CD4-positive, alpha-beta memory T cell (primary cell): ENCODE data around the gene RHOBTB3. TPM values are rescaled to one million over a fixed set of nuclear protein-coding genes. Genes with fewer than 3 reads are reported as not detected.
A peak's percentile ranks its signal among the peaks of the same experiment; 100 is the strongest.

ENCODE experiments used
- CTCF ChIA-PET: fragments of 350-600 bp; sonication (Branson Sonifier 250); formaldehyde crosslinking; loops from one replicate; lab custom pipeline; 2021; ENCODE audit warnings: inconsistent platforms; ENCODE audit not compliant: partially characterized antibody; lab: Charles Lee
- POLR2A ChIA-PET: fragments of 350-600 bp; sonication (Branson Sonifier 250); formaldehyde crosslinking; loops from one replicate; lab custom pipeline; 2021; ENCODE audit not compliant: partially characterized antibody; lab: Charles Lee
- DNase-seq, 5 donors: peaks; one replicate each; pipeline versions ENCODE4 v3.0.0 to v3.0.0-alpha.2; 2020 to 2022; ENCODE audit warnings: mixed read lengths in 1 of 5
- H3K27ac ChIP-seq: one replicate; pipeline ENCODE4 v1.7.0; 2013; ENCODE audit warnings: low read depth, low read length
- H3K27me3 ChIP-seq: 2 replicates; pipeline ENCODE4 v1.7.0; 2013; ENCODE audit warnings: mild to moderate bottlenecking, low read length, moderate library complexity; ENCODE audit not compliant: insufficient read depth
- H3K36me3 ChIP-seq: 2 replicates; pipeline ENCODE4 v1.7.0; 2013; ENCODE audit warnings: mild to moderate bottlenecking, low read length, moderate library complexity; ENCODE audit not compliant: insufficient read depth
- H3K4me1 ChIP-seq: 2 replicates; pipeline ENCODE4 v1.7.0; 2013; ENCODE audit warnings: mild to moderate bottlenecking, low read length, moderate library complexity; ENCODE audit not compliant: insufficient read depth
- H3K4me3 ChIP-seq, 2 donors: one replicate each; pipeline ENCODE4 v1.7.0; 2013; ENCODE audit warnings: low read length in 2 of 2, mild to moderate bottlenecking in 1 of 2
- H3K9me3 ChIP-seq, 2 donors: one replicate each; pipeline ENCODE4 v1.7.0; 2013; ENCODE audit warnings: low read length in 2 of 2, control low read depth in 1 of 2; ENCODE audit not compliant: control insufficient read depth in 1 of 2
- H3K27ac Mint-ChIP-seq, 7 donors: one replicate each; pipeline ENCODE4 v1.8.0; 2020 to 2021; ENCODE audit warnings: mixed read lengths in 7 of 7, mild to moderate bottlenecking in 6 of 7, inconsistent platforms in 3 of 7, moderate library complexity in 3 of 7
- H3K27me3 Mint-ChIP-seq, 2 donors: one replicate each; pipeline ENCODE4 v1.8.0; 2020 to 2021; ENCODE audit warnings: mixed read lengths in 2 of 2
- H3K36me3 Mint-ChIP-seq, 2 donors: one replicate each; pipeline ENCODE4 v1.8.0; 2020 to 2021; ENCODE audit warnings: mixed read lengths in 2 of 2, inconsistent platforms in 1 of 2, mild to moderate bottlenecking in 1 of 2
- H3K4me1 Mint-ChIP-seq, 4 donors: one replicate each; pipeline ENCODE4 v1.8.0; 2020 to 2021; ENCODE audit warnings: mixed read lengths in 4 of 4, mild to moderate bottlenecking in 1 of 4
- H3K4me3 Mint-ChIP-seq, 8 donors: one replicate each; pipeline ENCODE4 v1.8.0; 2020 to 2021; ENCODE audit warnings: mixed read lengths in 8 of 8, mild to moderate bottlenecking in 7 of 8, moderate library complexity in 6 of 8, inconsistent platforms in 3 of 8
- H3K9me3 Mint-ChIP-seq, 8 donors: one replicate each; pipeline ENCODE4 v1.8.0; 2020 to 2021; ENCODE audit warnings: mixed read lengths in 8 of 8, mild to moderate bottlenecking in 5 of 8, inconsistent platforms in 3 of 8, moderate library complexity in 1 of 8
- intact Hi-C: fragments of 100-400 bp; cut with micrococcal nuclease; formaldehyde crosslinking; loops from one replicate; pipeline ENCODE4 v1.15.1; 2023
- polyA plus RNA-seq, 2 donors: library from polyadenylated mRNA; unstranded; fragments of 300-500 nt; fragmentation: Illumina TruSeq; gene quantifications; one replicate each; pipeline ENCODE4 v1.2.3, GENCODE V29; 2021
- total RNA-seq, 2 experiments: library from RNA; stranded (reverse); gene quantifications; one replicate each; pipeline ENCODE4 v1.2.3, GENCODE V29; 2021

RHOBTB3 gene
- total and polyA plus RNA-seq, 4 experiments from 2014 or later: 0.32 to 1.8 (median 1.1) TPM

DNA sequence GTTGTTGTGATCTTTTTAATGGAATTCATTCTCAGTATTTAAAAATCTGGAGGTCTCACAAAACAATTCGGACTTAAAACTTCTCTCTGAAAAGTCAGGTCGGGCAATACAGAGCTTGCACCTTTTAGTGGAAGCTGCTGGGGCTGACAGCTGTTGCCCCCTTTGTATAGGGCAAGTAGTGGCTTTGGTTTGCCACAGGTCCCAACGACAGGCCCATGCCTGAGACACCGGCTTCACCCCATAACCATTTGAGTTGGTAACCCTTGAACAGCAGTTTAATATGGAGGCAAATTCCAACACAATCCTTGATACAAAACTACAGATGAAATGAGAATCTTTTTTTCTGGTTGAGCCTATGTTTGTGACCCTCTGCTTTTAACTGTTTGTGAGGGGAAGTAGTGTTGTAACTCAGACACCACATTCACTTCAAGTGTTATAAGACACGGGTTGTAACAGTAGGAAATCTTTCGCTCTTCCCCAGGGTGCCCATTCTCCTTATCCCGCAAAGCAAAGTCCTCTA is 92.1 kb downstream of the RHOBTB3 start:
- H3K4me3 Mint-ChIP-seq: peak overlapping the region; percentile 98 to 100 (median 99)
- H3K27me3 Mint-ChIP-seq: no peaks in the 10 kb centered on the region
- H3K36me3 ChIP-seq: no peaks in the 10 kb centered on the region
- H3K4me1 ChIP-seq: peaks cover 66% of the 10 kb centered on the region
- H3K27ac ChIP-seq: peak overlapping the region; percentile 79
- ChIA-PET POLR2A (interaction anchor here (0.6 to 11.1 kb wide), 19 partner anchors 9 to 1062 kb away, joined by 3 to 273 read pairs (median 4); partner anchors contain the start of genes ARSK, CAST and SKIC3), CTCF (interaction anchor here (1.0 to 7.9 kb wide), 13 partner anchors 8 to 179 kb away, joined by 3 to 100 read pairs (median 10); partner anchors contain the start of gene RFESD)
- intact Hi-C loops: loop anchor here (1.0 kb wide), 1 partner anchor 269 kb away; the partner anchor contains the start of gene SKIC3
- DNase-seq: no peak
- H3K36me3 Mint-ChIP-seq: peaks cover 16 to 33% of the 10 kb centered on the region in 2 donors
- no peaks in the 10 kb centered on the region for H3K9me3 ChIP-seq
- no peaks in the 10 kb centered on the region for H3K9me3 Mint-ChIP-seq
- peaks cover 52 to 86% (median 58%) of the 10 kb centered on the region in 4 donors for H3K4me1 Mint-ChIP-seq
- peak overlapping the region; percentile 76 to 99 (median 97) for H3K27ac Mint-ChIP-seq
- peak overlapping the region; percentile 89 to 91 for H3K4me3 ChIP-seq
- no peaks in the 10 kb centered on the region for H3K27me3 ChIP-seq

- Mint-ChIP-seq H3K27me3 (no peaks in the 10 kb centered on the region), H3K27ac (peak overlapping the region; percentile 76 to 99 (median 97)), H3K4me1 (peaks cover 46 to 79% (median 53%) of the 10 kb centered on the region in 4 donors), H3K4me3 (peak overlapping the region; percentile 98 to 100 (median 99)), H3K9me3 (no peaks in the 10 kb centered on the region), H3K36me3 (peaks cover 9 to 26% of the 10 kb centered on the region in 2 donors)
- Histone ChIP-seq H3K4me3 (peak overlapping the region; percentile 89 to 91), H3K36me3 (no peaks in the 10 kb centered on the region), H3K27ac (peak overlapping the region; percentile 79), H3K4me1 (peaks cover 59% of the 10 kb centered on the region), H3K27me3 (no peaks in the 10 kb centered on the region), H3K9me3 (no peaks in the 10 kb centered on the region)
- POLR2A ChIA-PET: interaction anchor here (0.6 to 11.1 kb wide), 16 partner anchors 8 to 987 kb away, joined by 3 to 273 read pairs (median 5); partner anchors contain the start of genes ARSK and SKIC3
- CTCF ChIA-PET: interaction anchor here (1.0 to 7.9 kb wide), 11 partner anchors 8 to 178 kb away, joined by 3 to 100 read pairs (median 10); partner anchors contain the start of gene RFESD
- peak; percentile 77 to 86 (median 80) for DNase-seq
- intact Hi-C loops: loop anchor here (1.0 kb wide), 1 partner anchor 270 kb away; the partner anchor contains the start of gene SKIC3
These were observed 92.8 kb downstream of the RHOBTB3 start for GRCh38 chr5:95823738-95824609.

DNA sequence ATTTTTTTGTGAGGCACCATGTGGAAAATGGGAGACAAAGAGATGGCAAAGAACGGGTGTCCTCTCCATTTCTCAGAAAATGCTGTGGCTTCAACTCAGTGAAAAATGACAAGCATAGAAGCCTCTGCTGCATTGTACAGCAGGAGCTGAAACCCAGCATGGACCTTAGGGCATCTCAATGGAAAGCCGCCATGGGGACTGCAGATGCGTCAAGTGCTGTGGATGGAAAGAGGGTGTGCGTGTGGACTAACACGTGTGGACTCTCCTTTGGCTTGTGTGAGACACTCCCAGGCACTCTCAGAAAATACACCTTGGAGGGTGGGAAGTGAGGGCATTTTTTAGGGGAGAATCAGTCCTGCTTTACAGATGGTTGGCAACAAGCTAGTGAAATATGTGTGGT is 93.6 kb downstream of the RHOBTB3 start:
- CTCF ChIA-PET: interaction anchor here (1.2 to 7.9 kb wide), 8 partner anchors 11 to 178 kb away, joined by 4 to 100 read pairs (median 27); partner anchors contain the start of gene RFESD
- peak overlapping the region in 1 of 2 donors; percentile 89 for H3K4me3 ChIP-seq

DNA sequence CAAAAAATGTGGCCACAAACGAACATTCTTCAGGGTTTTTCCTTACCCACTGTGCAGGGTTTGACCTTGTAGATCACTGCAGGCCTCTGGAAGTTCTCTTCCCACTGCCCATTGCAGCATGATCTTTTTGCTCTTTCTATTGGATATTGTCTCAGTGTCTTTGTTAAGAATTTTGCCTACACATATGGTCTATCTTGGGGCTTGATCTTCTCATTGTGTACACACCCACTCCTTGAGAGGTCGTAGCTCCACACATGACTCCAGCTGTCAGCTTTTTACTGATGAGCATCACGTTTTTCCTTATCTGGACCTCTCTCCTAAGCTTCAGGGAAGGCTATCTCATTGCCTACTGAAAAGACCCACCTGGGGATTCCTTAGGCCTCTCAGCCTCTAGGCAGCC is 94.4 kb downstream of the RHOBTB3 start:
- Histone ChIP-seq H3K27ac (no peak overlapping the region), H3K4me1 (peaks cover 48% of the 10 kb centered on the region), H3K36me3 (no peaks in the 10 kb centered on the region), H3K4me3 (no peak overlapping the region), H3K9me3 (no peaks in the 10 kb centered on the region), H3K27me3 (no peaks in the 10 kb centered on the region)
- Mint-ChIP-seq H3K36me3 (peaks cover 6 to 21% of the 10 kb centered on the region in 2 donors), H3K4me3 (peak overlapping the region in 7 of 8 donors; percentile 2 to 77 (median 61)), H3K4me1 (peaks cover 41 to 68% (median 45%) of the 10 kb centered on the region in 4 donors), H3K27me3 (no peaks in the 10 kb centered on the region), H3K27ac (peak overlapping the region; percentile 76 to 95 (median 89)), H3K9me3 (no peaks in the 10 kb centered on the region)
- POLR2A ChIA-PET: interaction anchor here (1.5 to 11.1 kb wide), 4 partner anchors 9 to 194 kb away, joined by 3 to 273 read pairs (median 72); no protein-coding TSS in a partner anchor
- intact Hi-C loops: no loop called here
- DNase-seq: no peak
- CTCF ChIA-PET: interaction anchor here (0.9 to 7.9 kb wide), 8 partner anchors 9 to 178 kb away, joined by 4 to 100 read pairs (median 27); partner anchors contain the start of gene RFESD

More for the DNA sequence above, 93.6 kb downstream of the RHOBTB3 start:
- DNase-seq: no peak
- peak overlapping the region; percentile 98 to 100 (median 99) for H3K4me3 Mint-ChIP-seq
- Histone ChIP-seq H3K27me3 (no peaks in the 10 kb centered on the region), H3K4me1 (peaks cover 54% of the 10 kb centered on the region), H3K36me3 (no peaks in the 10 kb centered on the region), H3K27ac (peak overlapping the region; percentile 79), H3K9me3 (no peaks in the 10 kb centered on the region)
- POLR2A ChIA-PET: interaction anchor here (1.1 to 11.1 kb wide), 9 partner anchors 7 to 193 kb away, joined by 3 to 273 read pairs (median 21); no protein-coding TSS in a partner anchor
- no peaks in the 10 kb centered on the region for H3K27me3 Mint-ChIP-seq
- H3K4me1 Mint-ChIP-seq: peaks cover 41 to 72% (median 46%) of the 10 kb centered on the region in 4 donors
- H3K36me3 Mint-ChIP-seq: peaks cover 6 to 23% of the 10 kb centered on the region in 2 donors
- no peaks in the 10 kb centered on the region for H3K9me3 Mint-ChIP-seq
- intact Hi-C loops: no loop called here
- peak overlapping the region; percentile 76 to 99 (median 97) for H3K27ac Mint-ChIP-seq

GRCh38 chr5:95826949-95827891 is 96.1 kb downstream of the RHOBTB3 start:
- Histone ChIP-seq H3K4me1 (peaks cover 37% of the 10 kb centered on the region), H3K36me3 (no peaks in the 10 kb centered on the region), H3K27ac (no peak overlapping the region), H3K4me3 (no peak overlapping the region), H3K27me3 (no peaks in the 10 kb centered on the region), H3K9me3 (no peaks in the 10 kb centered on the region)
- intact Hi-C loops: no loop called here
- CTCF ChIA-PET: interaction anchor here (1.0 kb wide), 1 partner anchor 46 kb away, joined by 5 read pairs; no protein-coding TSS in a partner anchor
- Mint-ChIP-seq H3K27ac (peak overlapping the region; percentile 12 to 87 (median 46)), H3K4me1 (peaks cover 35 to 60% (median 47%) of the 10 kb centered on the region in 4 donors), H3K9me3 (no peaks in the 10 kb centered on the region), H3K36me3 (peaks cover 0 to 9% of the 10 kb centered on the region in 2 donors), H3K27me3 (no peaks in the 10 kb centered on the region), H3K4me3 (peak overlapping the region in 2 of 8 donors; percentile 47 to 51)
- DNase-seq: no peak
- POLR2A ChIA-PET: interaction anchor here (1.2 to 1.6 kb wide), 2 partner anchors 9 to 10 kb away, joined by 3 to 6 read pairs; no protein-coding TSS in a partner anchor

- H3K4me3 Mint-ChIP-seq: no peak overlapping the region
- H3K4me1 ChIP-seq: peaks cover 42% of the 10 kb centered on the region
- no peak overlapping the region for H3K4me3 ChIP-seq
- H3K36me3 ChIP-seq: no peaks in the 10 kb centered on the region
- no peaks in the 10 kb centered on the region for H3K9me3 Mint-ChIP-seq
- no peaks in the 10 kb centered on the region for H3K27me3 Mint-ChIP-seq
- H3K36me3 Mint-ChIP-seq: peaks cover 0 to 2% of the 10 kb centered on the region in 2 donors
- CTCF ChIA-PET: interaction anchor here (1.0 to 1.3 kb wide), 2 partner anchors 16 to 46 kb away, joined by 4 to 5 read pairs; no protein-coding TSS in a partner anchor
- H3K9me3 ChIP-seq: no peaks in the 10 kb centered on the region
- peak overlapping the region in 6 of 7 donors; percentile 0 to 48 (median 18) for H3K27ac Mint-ChIP-seq
- H3K27me3 ChIP-seq: no peaks in the 10 kb centered on the region
- H3K27ac ChIP-seq: no peak overlapping the region
- DNase-seq: no peak
- H3K4me1 Mint-ChIP-seq: peaks cover 34 to 61% (median 52%) of the 10 kb centered on the region in 4 donors
- intact Hi-C loops: no loop called here
- POLR2A ChIA-PET: interaction anchor here (0.8 to 1.6 kb wide), 3 partner anchors 9 to 11 kb away, joined by 3 to 6 read pairs (median 3); no protein-coding TSS in a partner anchor
These were observed 96.7 kb downstream of the RHOBTB3 start for GRCh38 chr5:95827892-95828246.
